RKO (cell line): ENCODE data around the gene AQP5.
"Not testable (repeated sequence)": the region's sequence is repeated elsewhere in the genome, so short reads cannot be mapped to it uniquely, and the experiment has no call there.

Experiments used
- DNase-seq: peaks from one replicate; pipeline ENCODE4 v3.0.0-alpha.2; 2016; ENCODE audit warnings: low spot score

Gene AQP5

GRCh38 chr12:49980501-49981349 lies 19.1 kb downstream of the AQP5 start:
- no peak for DNase-seq

- DNase-seq, result no peak
Observed at GRCh38 chr12:49982246-49983087, 20.8 kb downstream of the AQP5 start.

GRCh38 chr12:49983892-49984291 lies 22.2 kb downstream of the AQP5 start:
- DNase-seq, result peak; percentile 45

GRCh38 chr12:49984476-49985359 lies 23.0 kb downstream of the AQP5 start:
- DNase-seq, result no peak

- DNase-seq, result no peak
Observed at GRCh38 chr12:49985981-49986380, 24.3 kb downstream of the AQP5 start.

- DNase-seq, result not testable (repeated sequence)
Observed at GRCh38 chr12:49986476-49986875, 24.8 kb downstream of the AQP5 start.

- DNase-seq, result no peak
Observed at GRCh38 chr12:49987625-49988303, 26.1 kb downstream of the AQP5 start.

GRCh38 chr12:49989400-49989799 lies 27.7 kb downstream of the AQP5 start:
- not testable (repeated sequence) for DNase-seq

- DNase-seq, result no peak
Observed at GRCh38 chr12:49990273-49990672, 28.6 kb downstream of the AQP5 start.

- DNase-seq, result no peak
Observed at GRCh38 chr12:49998453-49998852, 36.8 kb downstream of the AQP5 start.

- no peak for DNase-seq
Observed at GRCh38 chr12:50003595-50003994, 41.9 kb downstream of the AQP5 start.

GRCh38 chr12:50004696-50005095 lies 43.0 kb downstream of the AQP5 start:
- DNase-seq, result no peak

- DNase-seq, result no peak
Observed at GRCh38 chr12:50005175-50005574, 43.5 kb downstream of the AQP5 start.

- no peak for DNase-seq
Observed at GRCh38 chr12:50006280-50006679, 44.6 kb downstream of the AQP5 start.

GRCh38 chr12:50006754-50007442 lies 45.2 kb downstream of the AQP5 start:
- peak; percentile 28 for DNase-seq

GRCh38 chr12:50013361-50014147 lies 51.9 kb downstream of the AQP5 start:
- DNase-seq, result no peak

GRCh38 chr12:50014342-50014741 lies 52.7 kb downstream of the AQP5 start:
- DNase-seq, result no peak
